Measurements from ENCODE around the gene AP2A1.

- TF ChIP-seq POLR2AphosphoS5 (IDR thresholded peaks at IDR 0.05): no peak
- TF ChIP-seq CTCF (IDR thresholded peaks at IDR 0.05): no peak
- TF ChIP-seq EP300 (IDR thresholded peaks at IDR 0.05): no peak
- no peak for TF ChIP-seq POLR2A (IDR thresholded peaks at IDR 0.05)
These were observed 32.5 kb downstream of the AP2A1 start for GRCh38 chr19:49799271-49799797.

Data from gastroesophageal sphincter (tissue), 3 donors.